ACHN (cell line): Measurements from ENCODE around the gene SHISA2.
A peak's percentile ranks its signal among the peaks of the same experiment; 100 is the strongest.

Source experiments
- DNase-seq: peaks from one replicate; pipeline ENCODE4 v3.0.0-alpha.2; 2015
- in situ Hi-C: cut with HindIII; loops from 2 replicates; pipeline ENCODE4 v1.10.0; 2017; ENCODE audit warnings: low sequenced_read_pairs, low pct_ligation_motif_present, low pct_unique_long_range_greater_than_20kb

Gene SHISA2

GRCh38 chr13:26052337-26052736 is 521 bp upstream of the SHISA2 start:
- no peak for DNase-seq
- in situ Hi-C loops, result no loop called here

GRCh38 chr13:26051231-26051656 is 572 bp downstream of the SHISA2 start:
- in situ Hi-C loops, result no loop called here
- no peak for DNase-seq

GRCh38 chr13:26050568-26051230 is 1.1 kb downstream of the SHISA2 start:
- in situ Hi-C loops, result no loop called here

GRCh38 chr13:26048741-26049140 is 3.1 kb downstream of the SHISA2 start:
- no peak for DNase-seq
- in situ Hi-C loops, result no loop called here

More at GRCh38 chr13:26050568-26051230, 1.1 kb downstream of the SHISA2 start:
- DNase-seq, result no peak

DNA sequence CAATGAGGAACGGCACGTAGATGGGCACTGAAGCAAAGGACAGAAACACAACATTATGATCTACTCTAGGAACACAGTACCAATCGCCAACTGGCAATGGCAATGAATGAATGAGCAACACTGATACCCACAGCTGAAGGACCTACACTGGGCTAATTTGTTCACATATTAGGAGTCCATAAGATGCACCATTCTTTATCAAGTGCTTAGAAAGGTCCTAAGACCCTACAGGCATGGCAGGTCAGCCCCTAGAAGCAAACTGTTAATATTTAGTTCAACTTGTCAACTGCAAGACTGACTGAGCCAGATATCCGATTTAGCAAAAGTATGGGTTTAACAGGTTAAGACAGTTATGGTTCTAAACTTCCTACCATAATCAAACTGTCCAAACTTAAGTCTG is 4.8 kb downstream of the SHISA2 start:
- in situ Hi-C loops, result no loop called here
- DNase-seq, result no peak

DNA sequence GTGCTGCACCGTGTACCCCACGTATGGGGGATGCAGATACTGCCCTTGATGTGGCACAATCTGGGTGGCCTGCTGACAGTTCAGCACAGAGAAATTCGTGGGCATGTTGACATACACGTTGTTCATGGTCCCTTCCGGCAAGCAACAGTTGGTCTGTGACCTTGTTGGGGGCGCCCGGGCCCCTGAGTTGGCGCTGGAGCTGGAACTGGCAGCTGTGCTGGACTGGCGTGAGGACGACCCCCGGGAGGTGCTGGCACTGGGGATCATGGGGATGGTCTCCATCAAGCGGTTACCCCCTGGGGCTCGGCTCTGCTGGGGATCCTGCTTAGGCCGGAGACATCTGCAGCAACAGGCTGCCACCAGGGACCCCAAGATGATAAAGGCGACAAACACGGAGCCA is 5.2 kb downstream of the SHISA2 start:
- in situ Hi-C loops, result no loop called here
- DNase-seq, result no peak

GRCh38 chr13:26045142-26045541 is 6.7 kb downstream of the SHISA2 start:
- in situ Hi-C loops, result no loop called here
- no peak for DNase-seq

GRCh38 chr13:26042785-26043184 is 9.0 kb downstream of the SHISA2 start:
- in situ Hi-C loops, result no loop called here
- no peak for DNase-seq

- DNase-seq, result no peak
- in situ Hi-C loops, result no loop called here
Observed at GRCh38 chr13:26041444-26041843, 10.4 kb downstream of the SHISA2 start.

DNA sequence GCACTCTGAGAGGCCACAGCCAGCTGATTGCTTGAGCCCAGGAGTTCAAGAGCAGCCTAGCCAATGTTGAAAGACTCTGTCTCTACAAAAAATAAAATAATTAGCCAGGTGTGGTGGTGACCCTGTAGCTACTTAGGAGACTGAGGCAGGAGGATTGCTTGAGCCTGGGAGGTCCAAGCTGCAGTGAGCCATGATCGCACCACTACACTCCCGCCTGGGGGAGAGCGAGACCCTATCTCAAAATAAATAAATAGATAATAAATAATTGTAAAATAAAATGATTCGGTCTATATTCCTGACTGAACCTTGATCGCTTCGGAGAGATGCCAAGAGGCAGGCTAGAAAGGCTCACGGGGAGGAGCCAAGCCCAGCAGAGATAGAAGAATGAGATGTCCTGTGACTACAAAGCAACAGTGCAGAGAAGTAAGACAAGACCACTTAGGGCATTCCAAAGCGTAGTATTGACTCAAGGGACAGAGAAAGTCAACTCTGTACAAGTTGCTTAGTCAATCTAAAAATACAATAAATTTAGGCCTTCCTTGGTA is 12.8 kb downstream of the SHISA2 start:
- no peak for DNase-seq
- in situ Hi-C loops, result no loop called here

GRCh38 chr13:26037302-26037701 is 14.5 kb downstream of the SHISA2 start:
- in situ Hi-C loops, result no loop called here
- peak; percentile 42 for DNase-seq

DNA sequence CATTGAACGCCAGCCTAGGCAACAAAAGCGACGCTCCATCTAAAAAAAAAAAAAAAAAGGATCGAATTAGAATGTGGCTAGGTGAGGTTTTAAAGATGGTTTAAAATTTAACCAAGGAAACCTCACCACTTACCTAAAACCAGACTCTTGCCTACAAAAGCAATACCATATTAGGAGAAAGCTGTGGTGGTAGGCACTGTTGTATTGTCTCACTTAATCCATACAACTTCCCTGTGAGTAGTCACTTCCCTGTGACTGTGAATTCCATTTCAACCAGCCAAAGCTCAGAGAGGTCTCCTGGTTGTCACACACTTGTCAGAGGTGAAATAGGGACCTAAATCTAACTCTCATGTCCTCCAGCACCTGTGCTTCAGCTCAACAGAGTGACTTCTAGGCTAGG is 15.4 kb downstream of the SHISA2 start:
- no peak for DNase-seq
- in situ Hi-C loops, result no loop called here

DNA sequence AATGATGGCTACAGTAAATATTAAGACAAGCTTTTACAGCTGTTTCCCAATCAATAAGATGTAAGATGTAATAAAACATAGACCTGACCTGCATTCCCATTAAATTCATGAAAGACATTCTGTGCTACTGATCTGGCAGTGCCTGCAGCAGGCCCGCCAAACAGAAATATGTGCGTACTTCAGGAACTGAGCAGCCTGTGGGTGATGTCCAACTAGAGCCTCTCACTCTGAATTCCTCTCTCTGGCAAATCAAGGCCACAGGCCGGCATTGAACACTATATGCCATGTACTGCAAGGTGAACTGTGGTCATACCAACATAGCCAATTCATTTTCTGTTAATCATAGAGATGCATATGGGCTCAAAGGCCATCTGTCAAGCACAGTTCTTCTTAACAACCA is 17.8 kb downstream of the SHISA2 start:
- DNase-seq, result no peak
- in situ Hi-C loops, result no loop called here

DNA sequence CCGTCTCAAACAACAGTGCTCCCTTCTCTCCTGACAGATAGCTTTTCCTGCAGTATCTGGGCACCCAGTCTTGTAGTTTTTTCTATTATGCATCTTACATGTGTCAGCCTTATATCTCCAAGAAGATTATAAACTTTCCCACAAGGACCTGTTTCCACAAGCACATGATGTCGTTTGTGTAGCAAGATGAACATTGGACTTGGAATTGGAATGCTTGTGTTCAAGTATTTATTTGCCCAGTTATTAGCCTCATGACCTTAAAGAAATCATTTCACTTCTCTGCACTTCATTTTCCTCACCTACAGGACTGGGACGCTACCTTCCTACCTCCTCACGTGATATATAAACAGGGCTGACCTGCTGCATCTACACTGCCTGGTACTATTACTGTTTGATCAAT is 21.5 kb downstream of the SHISA2 start:
- in situ Hi-C loops, result no loop called here

DNA sequence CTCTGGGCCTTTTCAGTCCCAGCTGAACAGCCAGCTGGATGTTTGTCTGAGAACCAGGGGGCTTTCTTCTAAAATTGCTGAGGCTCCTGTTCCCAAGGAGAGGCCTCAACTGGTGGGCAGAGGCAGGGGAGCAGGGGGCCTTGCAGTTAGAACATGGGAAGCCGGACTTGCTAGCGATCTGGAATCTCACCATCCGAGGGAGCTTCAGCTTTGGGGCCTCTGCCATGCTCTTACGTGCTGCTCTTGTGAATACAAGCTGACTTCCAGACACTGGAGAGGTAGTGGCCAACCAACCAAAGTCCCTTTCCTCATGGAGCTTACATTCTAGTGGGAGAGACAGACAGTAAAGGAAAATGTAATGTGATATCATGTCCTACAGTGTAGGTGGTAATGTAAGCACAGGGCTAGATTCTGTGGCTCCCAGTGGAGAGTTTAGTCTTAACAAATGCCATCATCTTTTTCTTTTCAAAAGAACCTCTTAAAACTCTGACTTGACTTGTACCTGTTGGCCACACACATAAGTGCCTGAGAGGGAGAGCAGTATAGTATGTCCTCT is 22.2 kb downstream of the SHISA2 start:
- DNase-seq, result no peak
- in situ Hi-C loops, result no loop called here

More for the DNA sequence above, 21.5 kb downstream of the SHISA2 start:
- DNase-seq, result no peak

GRCh38 chr13:26026211-26026610 is 25.6 kb downstream of the SHISA2 start:
- DNase-seq, result no peak

DNA sequence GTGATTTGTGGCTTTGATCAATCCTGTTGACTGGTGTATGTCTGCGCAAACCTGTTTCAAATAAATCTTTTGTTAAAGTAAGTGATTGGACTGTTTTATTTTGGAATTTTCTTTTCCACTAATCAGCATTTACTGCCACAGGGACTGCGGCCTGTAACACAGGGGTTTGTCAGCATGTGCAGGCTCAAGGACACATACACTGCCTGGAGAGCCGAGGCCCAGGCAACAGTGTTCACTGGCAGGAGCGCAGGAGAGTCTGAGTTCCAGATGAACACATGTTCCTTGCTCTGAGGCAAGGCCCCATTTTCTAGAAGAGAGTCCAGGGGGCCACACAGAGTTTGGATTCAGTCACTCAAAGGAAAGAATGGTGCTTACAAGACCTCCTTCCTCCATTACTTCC is 26.0 kb downstream of the SHISA2 start:
- no peak for DNase-seq
- in situ Hi-C loops, result no loop called here

More at GRCh38 chr13:26026211-26026610, 25.6 kb downstream of the SHISA2 start:
- in situ Hi-C loops, result no loop called here

GRCh38 chr13:26025196-26025595 is 26.6 kb downstream of the SHISA2 start:
- in situ Hi-C loops, result no loop called here

DNA sequence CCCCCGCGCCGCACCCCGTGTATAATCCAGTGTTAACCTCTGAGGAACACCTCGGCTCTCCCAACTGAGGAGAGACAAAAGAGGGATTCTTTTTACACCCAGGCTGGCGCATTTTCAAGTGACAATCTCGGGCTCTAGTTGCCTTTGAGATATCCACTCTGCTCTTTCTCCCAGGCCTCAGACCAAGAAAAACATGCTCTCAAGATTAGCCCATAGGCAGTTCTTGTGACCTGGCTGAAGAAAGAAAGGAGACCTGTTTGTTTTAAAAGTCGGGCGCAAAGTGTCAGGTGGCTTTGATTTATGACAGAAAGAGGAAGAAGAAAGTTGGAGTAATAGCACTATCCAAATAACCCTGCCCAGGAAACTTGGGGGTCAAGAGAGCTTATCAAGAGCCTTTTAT is 27.3 kb downstream of the SHISA2 start:
- no peak for DNase-seq
- in situ Hi-C loops, result no loop called here

More at GRCh38 chr13:26025196-26025595, 26.6 kb downstream of the SHISA2 start:
- no peak for DNase-seq
